HG03159 (cell line): ENCODE data around the gene TTC9C.
A peak's percentile ranks its signal among the peaks of the same experiment; 100 is the strongest.
"Not testable (repeated sequence)": the region's sequence is repeated elsewhere in the genome, so short reads cannot be mapped to it uniquely, and the experiment has no call there.

Source experiments
- ATAC-seq: cut with Tn5 transposase; IDR thresholded peaks from one replicate; pipeline ENCODE4 v1.9.1; 2021; ENCODE audit warnings: mild to moderate bottlenecking, moderate library complexity; ENCODE audit not compliant: unreplicated experiment

The TTC9C gene

GRCh38 chr11:62728171-62728988 lies at the start of gene TTC9C:
Gene TTC9C (plus strand): TSS chr11:62728486. CDS start chr11:62728849, 363 bp downstream.
- ATAC-seq, result peak; percentile 18

GRCh38 chr11:62678770-62679696 lies 49.3 kb upstream of the TTC9C start, which contains the start of gene UBXN1:
Gene UBXN1 (minus strand): TSS chr11:62679073. CDS start chr11:62678923, 150 bp downstream.
- peak; percentile 65 for ATAC-seq

GRCh38 chr11:62680825-62681240 lies 47.5 kb upstream of the TTC9C start:
- no peak for ATAC-seq

GRCh38 chr11:62682518-62682917 lies 45.8 kb upstream of the TTC9C start:
- ATAC-seq, result no peak

- ATAC-seq, result no peak
These were observed 40.5 kb upstream of the TTC9C start for GRCh38 chr11:62687508-62688396.

GRCh38 chr11:62688491-62688890 lies 39.8 kb upstream of the TTC9C start:
- no peak for ATAC-seq

GRCh38 chr11:62689421-62690183 lies 38.7 kb upstream of the TTC9C start, which contains the start of gene LRRN4CL:
Gene LRRN4CL (minus strand): TSS chr11:62689530. CDS start chr11:62688508, 1,022 bp downstream.
- no peak for ATAC-seq

GRCh38 chr11:62693624-62694023 lies 34.7 kb upstream of the TTC9C start:
- ATAC-seq, result not testable (repeated sequence)

GRCh38 chr11:62694455-62695167 lies 33.7 kb upstream of the TTC9C start:
- no peak for ATAC-seq

GRCh38 chr11:62702246-62702645 lies 26.0 kb upstream of the TTC9C start:
- no peak for ATAC-seq

GRCh38 chr11:62703921-62704320 lies 24.4 kb upstream of the TTC9C start:
- not testable (repeated sequence) for ATAC-seq

GRCh38 chr11:62705413-62705812 lies 22.9 kb upstream of the TTC9C start:
- ATAC-seq, result no peak

GRCh38 chr11:62705880-62706849 lies 22.1 kb upstream of the TTC9C start:
- peak; percentile 52 for ATAC-seq

- ATAC-seq, result no peak
These were observed 21.4 kb upstream of the TTC9C start for GRCh38 chr11:62706850-62707247.

GRCh38 chr11:62707277-62707861 lies 20.9 kb upstream of the TTC9C start, which contains the start of the genes BSCL2 and GNG3:
Gene BSCL2 (minus strand): TSS chr11:62707424. CDS start chr11:62707195, 229 bp downstream.
Gene GNG3 (plus strand): TSS chr11:62707676. CDS start chr11:62708296, 620 bp downstream.
- ATAC-seq, result no peak

GRCh38 chr11:62708392-62708791 lies 19.9 kb upstream of the TTC9C start:
- ATAC-seq, result no peak

GRCh38 chr11:62708793-62709192 lies 19.5 kb upstream of the TTC9C start:
- ATAC-seq, result no peak
